ENCODE data around the gene DIAPH1.

GRCh38 chr5:141507387-141508091 lies 111.3 kb downstream of the DIAPH1 start:
- TF ChIP-seq CTCF (tag by site-specific recombination; IDR thresholded peaks at IDR 0.05), result no peak
- no peak for TF ChIP-seq ZNF24 (tag by site-specific recombination; IDR thresholded peaks at IDR 0.05)
- no peak for TF ChIP-seq ZNF302 (tag by site-specific recombination; IDR thresholded peaks at IDR 0.05; ENCODE audit: low read depth)
- TF ChIP-seq ZBTB49 (tag by site-specific recombination; IDR thresholded peaks at IDR 0.05; ENCODE audit: low read depth), result no peak
